ENCODE measurements around the gene UBQLN4. TPM values are rescaled to one million over a fixed set of nuclear protein-coding genes. Genes with fewer than 3 reads are reported as not detected.

The UBQLN4 gene
- total RNA-seq, 4 donors from 2014 or later, result 15.1 to 16.5 (median 16.2) TPM

DNA sequence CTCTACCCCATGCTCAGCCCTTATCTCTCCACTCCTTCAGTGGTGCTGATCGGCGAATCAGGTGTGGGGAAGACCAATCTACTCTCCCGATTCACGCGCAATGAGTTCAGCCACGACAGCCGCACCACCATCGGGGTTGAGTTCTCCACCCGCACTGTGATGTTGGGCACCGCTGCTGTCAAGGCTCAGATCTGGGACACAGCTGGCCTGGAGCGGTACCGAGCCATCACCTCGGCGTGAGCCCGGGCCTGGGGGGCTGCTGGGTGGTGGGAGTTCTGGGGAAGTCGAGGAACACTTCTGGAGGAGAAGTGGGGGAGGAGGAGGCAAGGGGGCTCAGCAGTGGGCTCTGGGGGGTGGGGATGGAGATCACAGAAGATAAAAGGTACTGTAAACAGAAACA lies 12.3 kb upstream of the UBQLN4 start:
- no peak for TF ChIP-seq CTCF (IDR thresholded peaks at IDR 0.05; ENCODE audit: low read depth)

DNA sequence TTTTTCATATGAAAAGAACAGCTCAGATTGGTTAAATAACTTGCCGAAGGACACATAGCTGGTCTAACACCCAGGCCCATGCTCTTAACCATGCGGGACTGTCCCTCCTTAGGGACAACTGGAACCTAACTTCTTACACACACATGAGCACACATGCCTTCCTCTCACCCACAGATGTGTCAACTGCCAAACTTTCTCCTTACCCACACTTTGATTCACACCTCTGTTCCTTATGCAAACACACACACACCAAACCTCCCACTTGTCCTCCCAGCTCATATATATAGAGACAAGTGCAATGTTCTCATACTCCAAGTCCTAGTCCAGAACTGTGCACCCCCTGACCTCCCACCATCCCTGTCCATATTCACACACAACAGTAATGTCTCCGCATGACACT lies 11.6 kb upstream of the UBQLN4 start:
- no peak for TF ChIP-seq CTCF (IDR thresholded peaks at IDR 0.05; ENCODE audit: low read depth)

GRCh38 chr1:156064615-156065014 lies 11.0 kb upstream of the UBQLN4 start:
- TF ChIP-seq CTCF (IDR thresholded peaks at IDR 0.05; ENCODE audit: low read depth), result no peak

DNA sequence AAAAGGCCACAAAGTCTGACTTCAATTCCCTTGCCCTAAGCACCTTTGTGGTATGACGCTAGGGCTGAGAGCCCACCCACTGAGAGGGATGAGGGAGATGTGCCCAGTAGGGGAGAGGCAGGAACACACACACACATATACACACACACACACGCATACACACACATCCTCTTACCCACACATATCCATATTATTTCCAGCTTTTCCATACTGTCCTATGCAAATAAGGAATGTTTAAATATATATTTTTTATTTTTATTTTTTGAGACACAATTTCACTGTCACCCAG lies 10.3 kb upstream of the UBQLN4 start:
- no peak for TF ChIP-seq CTCF (IDR thresholded peaks at IDR 0.05; ENCODE audit: low read depth)

DNA sequence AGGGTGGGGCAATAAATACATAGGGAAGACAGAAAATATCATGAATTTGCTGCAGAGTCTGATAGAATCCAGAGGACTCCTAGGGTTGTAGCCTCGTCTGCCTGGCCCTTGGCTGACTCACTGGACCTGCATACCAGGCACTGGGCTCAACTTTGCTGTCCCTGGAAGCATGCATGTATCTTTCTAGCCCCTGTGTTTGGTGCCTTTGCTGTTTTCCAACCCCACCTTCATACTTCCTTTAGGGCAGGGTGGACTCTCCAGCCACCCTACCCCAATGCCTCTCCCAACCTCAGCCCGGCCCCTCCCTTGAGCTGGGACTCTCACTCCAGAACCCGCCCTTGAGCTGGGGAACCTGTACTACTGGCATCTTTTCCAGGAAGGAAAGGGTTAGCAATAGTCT lies 8.6 kb upstream of the UBQLN4 start:
- no peak for TF ChIP-seq CTCF (IDR thresholded peaks at IDR 0.05; ENCODE audit: low read depth)

- TF ChIP-seq CTCF (IDR thresholded peaks at IDR 0.05; ENCODE audit: low read depth), result no peak
Measured at GRCh38 chr1:156060937-156061636, 7.5 kb upstream of the UBQLN4 start, which contains the start of gene RAB25. Gene RAB25 (plus strand): TSS chr1:156061160. CDS start chr1:156061401, 241 bp downstream.

GRCh38 chr1:156056326-156056849 lies 2.8 kb upstream of the UBQLN4 start:
- no peak for TF ChIP-seq CTCF (IDR thresholded peaks at IDR 0.05; ENCODE audit: low read depth)

All from subcutaneous adipose tissue (tissue), 4 donors.